ENCODE data around the gene CCDC50.
A peak's percentile ranks its signal among the peaks of the same experiment; 100 is the strongest.

The CCDC50 gene

GRCh38 chr3:191328383-191328961, 722 bp upstream of the CCDC50 start:
- no peak for TF ChIP-seq CTCF (IDR thresholded peaks at IDR 0.05; ENCODE audit: control insufficient read depth, insufficient read depth, low read depth, low read length, missing control alignments)

GRCh38 chr3:191329654-191330529, 698 bp downstream of the CCDC50 start, which contains the start of gene UTS2B:
Gene UTS2B, minus strand, starts transcription at chr3:191330526. Its CDS starts 48,337 bp downstream, at chr3:191282189.
- H3K4me3 ChIP-seq (ENCODE audit: control insufficient read depth, low read depth, low read length), result peak within 1 kb of the TSS; percentile 76
- DNase-seq (ENCODE audit: low read depth), result no peak
- no peak for TF ChIP-seq CTCF (IDR thresholded peaks at IDR 0.05; ENCODE audit: control insufficient read depth, insufficient read depth, low read depth, low read length, missing control alignments)

More at GRCh38 chr3:191328383-191328961, 722 bp upstream of the CCDC50 start:
- H3K4me3 ChIP-seq (ENCODE audit: control insufficient read depth, low read depth, low read length), result peak overlapping the region; percentile 76
- DNase-seq (ENCODE audit: low read depth), result no peak

- no peak for TF ChIP-seq CTCF (IDR thresholded peaks at IDR 0.05; ENCODE audit: control insufficient read depth, insufficient read depth, low read depth, low read length, missing control alignments)
- DNase-seq (ENCODE audit: low read depth), result peak; percentile 35
- H3K4me3 ChIP-seq (ENCODE audit: control insufficient read depth, low read depth, low read length), result peak overlapping the region; percentile 76
Observed at GRCh38 chr3:191330530-191331048, 1.4 kb downstream of the CCDC50 start.

GRCh38 chr3:191331388-191331787, 2.2 kb downstream of the CCDC50 start:
- no peak for TF ChIP-seq CTCF (IDR thresholded peaks at IDR 0.05; ENCODE audit: control insufficient read depth, insufficient read depth, low read depth, low read length, missing control alignments)

GRCh38 chr3:191333298-191333880, 4.2 kb downstream of the CCDC50 start:
- H3K4me3 ChIP-seq (ENCODE audit: control insufficient read depth, low read depth, low read length), result no peak overlapping the region
- no peak for DNase-seq (ENCODE audit: low read depth)
- TF ChIP-seq CTCF (IDR thresholded peaks at IDR 0.05; ENCODE audit: control insufficient read depth, insufficient read depth, low read depth, low read length, missing control alignments), result no peak

More at GRCh38 chr3:191331388-191331787, 2.2 kb downstream of the CCDC50 start:
- peak overlapping the region; percentile 76 for H3K4me3 ChIP-seq (ENCODE audit: control insufficient read depth, low read depth, low read length)
- no peak for DNase-seq (ENCODE audit: low read depth)

GRCh38 chr3:191334346-191334893, 5.2 kb downstream of the CCDC50 start:
- TF ChIP-seq CTCF (IDR thresholded peaks at IDR 0.05; ENCODE audit: control insufficient read depth, insufficient read depth, low read depth, low read length, missing control alignments), result no peak
- no peak for DNase-seq (ENCODE audit: low read depth)
- no peak overlapping the region for H3K4me3 ChIP-seq (ENCODE audit: control insufficient read depth, low read depth, low read length)
